GM15510 (cell line): ENCODE data around the gene SERPINA10.

Experiments used
- POLR2A ChIP-seq: IDR thresholded peaks from 3 replicates; pipeline ENCODE4 v1.6.1; 2011; ENCODE audit warnings: borderline replicate concordance; ENCODE audit not compliant: insufficient read length; ENCODE audit errors: extremely low read depth

SERPINA10 gene, protein sequence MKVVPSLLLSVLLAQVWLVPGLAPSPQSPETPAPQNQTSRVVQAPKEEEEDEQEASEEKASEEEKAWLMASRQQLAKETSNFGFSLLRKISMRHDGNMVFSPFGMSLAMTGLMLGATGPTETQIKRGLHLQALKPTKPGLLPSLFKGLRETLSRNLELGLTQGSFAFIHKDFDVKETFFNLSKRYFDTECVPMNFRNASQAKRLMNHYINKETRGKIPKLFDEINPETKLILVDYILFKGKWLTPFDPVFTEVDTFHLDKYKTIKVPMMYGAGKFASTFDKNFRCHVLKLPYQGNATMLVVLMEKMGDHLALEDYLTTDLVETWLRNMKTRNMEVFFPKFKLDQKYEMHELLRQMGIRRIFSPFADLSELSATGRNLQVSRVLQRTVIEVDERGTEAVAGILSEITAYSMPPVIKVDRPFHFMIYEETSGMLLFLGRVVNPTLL

DNA sequence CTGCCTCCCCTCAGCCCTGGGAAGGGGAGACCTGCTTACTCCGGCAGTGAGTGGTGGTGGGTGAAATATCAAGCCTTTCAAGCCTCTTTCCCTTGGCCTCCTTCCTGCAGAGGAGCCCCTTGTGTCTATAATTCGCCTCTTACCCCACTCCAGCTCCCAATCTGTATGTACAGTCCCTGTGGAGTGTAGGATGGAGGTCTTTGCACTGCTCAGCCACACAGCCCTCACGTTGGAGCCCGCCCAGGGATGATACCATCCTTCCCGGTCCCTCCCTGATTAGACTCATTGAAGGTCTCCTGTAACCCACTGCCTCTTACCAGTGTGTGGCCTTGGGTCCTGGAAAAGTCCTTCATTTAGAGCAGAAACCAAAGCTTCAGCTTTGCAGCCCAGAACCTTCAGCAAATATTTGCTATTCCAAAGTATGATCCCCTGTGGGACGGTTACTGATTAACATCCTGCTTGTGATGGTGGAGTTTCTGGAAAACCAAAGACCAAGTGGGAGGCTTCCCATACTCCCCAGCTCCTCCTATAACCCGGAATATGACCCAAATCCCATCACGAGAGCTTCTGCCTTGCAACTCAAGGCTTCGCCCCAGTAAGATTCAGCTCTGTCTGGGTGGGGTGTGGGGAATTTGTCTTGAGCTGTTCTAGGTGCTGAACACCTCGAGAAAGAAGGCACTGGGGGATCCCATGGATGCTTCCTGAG, at the start of gene SERPINA10:
Gene SERPINA10, minus strand, starts transcription at position 397 of the 706 bp plus-strand sequence. CDS start 2,675 bp downstream, outside the sequence.
- TF ChIP-seq POLR2A: no peak

DNA sequence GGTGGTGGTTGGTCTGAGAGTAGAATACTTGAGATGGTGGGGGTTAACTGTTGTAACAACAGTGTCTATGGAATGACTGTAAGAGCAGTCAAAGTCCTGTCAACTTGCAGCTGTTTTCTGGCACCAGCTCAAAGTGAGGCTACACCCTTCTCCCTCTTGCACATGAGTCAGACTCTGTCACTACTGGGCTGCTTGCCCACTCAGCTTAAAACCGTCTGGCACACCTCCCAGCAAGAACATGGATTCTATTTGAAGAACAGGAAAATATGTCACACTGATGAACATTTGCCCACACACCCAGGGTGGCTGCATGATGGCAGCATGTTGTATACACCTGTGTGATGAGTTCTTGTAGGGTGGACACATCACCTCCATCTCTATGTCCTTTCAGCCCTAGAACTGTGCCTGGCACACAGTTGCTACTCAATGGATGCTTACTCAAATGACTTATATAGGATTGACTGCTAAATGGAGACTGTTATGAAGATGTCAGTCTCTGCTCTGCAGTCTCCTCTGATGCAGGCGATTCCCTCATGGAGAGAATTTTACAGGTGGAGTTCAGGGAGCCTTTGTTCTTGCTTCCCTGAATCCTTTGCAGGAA, 49.4 kb upstream of the SERPINA10 start:
- TF ChIP-seq POLR2A: no peak

DNA sequence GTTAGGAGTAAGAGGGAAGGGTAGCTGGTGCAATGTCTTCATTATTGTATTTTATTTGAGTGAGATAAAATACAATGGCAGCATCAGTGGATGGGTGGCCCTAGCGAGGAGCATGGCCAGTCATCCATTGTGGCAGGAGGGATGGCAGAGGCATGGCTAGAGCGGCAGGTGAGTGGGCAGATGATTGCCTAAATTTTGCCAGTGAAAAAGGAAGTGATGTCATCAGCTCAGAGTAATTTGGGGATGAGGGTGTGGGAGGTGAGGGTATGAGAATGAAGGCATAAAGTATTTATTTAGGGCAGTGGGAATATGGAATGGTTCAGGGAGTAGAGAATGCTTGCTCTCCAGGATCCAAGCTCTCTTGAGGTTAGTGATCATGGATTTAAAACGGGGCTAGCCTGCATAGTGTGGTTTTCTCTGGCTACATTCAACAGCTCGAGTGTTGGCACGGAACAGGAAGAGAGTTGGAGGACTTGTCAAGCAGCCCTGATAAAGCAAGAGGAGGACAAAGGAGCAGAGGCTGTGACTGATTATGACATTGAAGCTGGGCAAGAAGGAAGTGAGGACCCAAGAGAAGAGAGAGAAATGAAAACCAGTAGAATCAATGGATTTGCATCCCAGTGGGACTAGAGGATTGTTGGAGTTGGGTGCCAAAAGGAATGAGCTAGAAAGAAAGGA, 48.7 kb upstream of the SERPINA10 start:
- TF ChIP-seq POLR2A: no peak

DNA sequence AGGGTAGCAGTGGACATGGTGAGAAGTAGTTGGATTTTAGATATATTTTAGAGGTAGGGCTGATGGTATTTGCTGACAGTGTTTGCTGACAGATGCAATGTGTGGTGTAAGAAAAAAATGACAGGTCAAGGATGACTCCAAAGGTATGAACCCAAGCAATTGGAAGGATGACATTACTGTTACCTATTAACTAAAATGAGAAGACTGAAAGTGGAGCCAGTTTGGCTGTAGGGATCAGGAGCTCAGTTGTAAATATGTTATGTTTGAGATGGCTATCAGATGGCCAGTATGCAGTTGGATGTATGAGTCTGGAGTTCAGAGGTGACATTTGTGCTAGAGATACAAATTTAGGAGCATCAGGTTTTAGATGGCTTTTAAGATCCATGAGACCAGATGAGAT, 47.5 kb upstream of the SERPINA10 start:
- TF ChIP-seq POLR2A: no peak

DNA sequence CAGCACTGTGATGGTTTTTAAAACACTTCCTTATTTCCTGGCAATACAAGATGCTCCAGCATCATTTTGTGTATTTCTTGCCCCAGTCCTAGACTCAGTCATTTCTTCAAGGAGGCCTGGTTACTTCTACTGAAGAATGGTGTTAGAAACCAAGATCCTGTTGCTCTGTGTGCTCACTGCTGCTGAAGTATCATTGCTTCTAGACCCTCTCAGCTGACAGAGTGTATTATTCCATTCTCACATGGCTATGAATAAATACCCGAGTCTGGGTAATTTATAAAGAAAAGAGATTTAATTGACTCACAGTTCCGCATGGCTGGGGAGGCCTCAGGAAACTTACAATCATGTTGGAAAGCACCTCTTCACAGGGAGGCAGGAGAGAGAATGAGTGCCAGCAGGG, 45.0 kb upstream of the SERPINA10 start:
- no peak for TF ChIP-seq POLR2A

DNA sequence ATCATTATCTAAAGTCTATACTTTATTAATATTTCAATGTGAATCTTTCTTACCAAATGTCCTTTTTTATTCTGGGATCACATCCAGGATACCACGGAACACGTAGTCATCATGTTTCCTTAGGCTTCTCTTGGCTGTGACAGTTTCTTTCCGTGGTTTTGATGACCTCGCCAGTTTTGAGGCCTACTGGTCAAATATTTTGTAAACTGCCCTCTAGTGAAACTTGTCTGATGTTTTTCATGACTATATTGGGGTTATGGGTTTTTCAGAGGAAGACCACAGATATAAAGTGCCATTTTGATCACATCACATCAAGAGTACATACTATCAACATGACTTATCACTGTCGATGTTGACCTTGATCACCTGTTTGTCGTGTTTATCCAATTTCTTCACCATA, 44.2 kb upstream of the SERPINA10 start:
- no peak for TF ChIP-seq POLR2A

GRCh38 chr14:94334872-94335271, 41.8 kb upstream of the SERPINA10 start:
- no peak for TF ChIP-seq POLR2A

GRCh38 chr14:94332587-94332986, 39.5 kb upstream of the SERPINA10 start:
- no peak for TF ChIP-seq POLR2A

GRCh38 chr14:94332063-94332583, 39.1 kb upstream of the SERPINA10 start:
- TF ChIP-seq POLR2A: no peak

- TF ChIP-seq POLR2A: no peak
Measured at GRCh38 chr14:94331462-94331861, 38.4 kb upstream of the SERPINA10 start.

GRCh38 chr14:94330857-94331256, 37.8 kb upstream of the SERPINA10 start:
- no peak for TF ChIP-seq POLR2A

- TF ChIP-seq POLR2A: no peak
Measured at GRCh38 chr14:94330432-94330831, 37.4 kb upstream of the SERPINA10 start.

DNA sequence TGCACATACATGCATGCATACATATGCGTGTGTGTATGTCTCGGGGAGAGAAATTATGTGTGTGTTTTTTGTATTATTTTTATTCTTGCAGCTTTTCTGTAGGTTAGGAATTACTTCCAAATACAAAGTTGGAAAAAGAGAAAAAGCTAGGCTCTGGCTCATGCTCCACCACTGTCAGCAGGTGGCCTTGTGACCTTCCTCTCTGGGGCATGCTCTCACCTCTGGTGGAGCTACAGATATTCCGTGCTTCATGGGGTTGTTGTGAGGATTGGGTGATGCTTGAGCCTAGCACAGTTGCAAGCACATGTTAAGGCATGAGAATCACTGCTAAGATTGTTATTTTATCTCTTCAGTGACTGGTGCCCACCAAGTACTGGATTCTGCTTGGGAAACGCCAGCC, 36.8 kb upstream of the SERPINA10 start:
- no peak for TF ChIP-seq POLR2A

DNA sequence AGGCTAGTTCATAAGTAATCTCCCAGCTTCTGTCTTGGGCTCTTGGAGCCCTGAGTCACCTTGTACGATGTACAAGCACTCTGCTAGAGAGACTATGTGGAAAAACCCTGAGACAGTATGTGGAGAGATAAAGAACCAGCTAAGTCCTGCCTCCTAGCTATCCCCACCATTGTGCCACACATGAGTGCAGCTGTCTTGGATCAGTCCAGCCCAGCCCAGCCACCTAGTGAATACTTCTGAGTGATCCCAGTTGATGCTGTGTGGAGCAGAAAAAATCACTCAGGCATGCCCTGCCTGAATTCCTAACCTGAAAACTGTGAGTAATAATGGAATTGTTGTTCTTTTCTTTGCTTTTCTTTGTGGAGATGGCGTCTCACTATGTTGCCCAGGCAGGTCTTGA, 35.1 kb upstream of the SERPINA10 start:
- TF ChIP-seq POLR2A: no peak
